HL-60 (cell line): ENCODE results near the gene MINDY1.

Experiments used
- DNase-seq, 2 experiments: peaks; one replicate each; pipeline ENCODE4 v3.0.0-alpha.2; 2010 to 2020; ENCODE audit warnings: low read depth in 1 of 2, low spot score in 1 of 2
- H3K27ac ChIP-seq: fragments of 250-450 bp; sonication (Bioruptor Pico); replicated peaks from 2 replicates; pipeline ENCODE4 v1.5.1; 2020; ENCODE audit warnings: mild to moderate bottlenecking, moderate library complexity
- H3K27me3 ChIP-seq: fragments of 250-450 bp; sonication (Bioruptor Pico); 2 replicates; pipeline ENCODE4 v1.5.1; 2021; ENCODE audit warnings: mild to moderate bottlenecking, moderate library complexity; ENCODE audit not compliant: insufficient read depth, poor library complexity, severe bottlenecking
- H3K4me3 ChIP-seq: replicated peaks from 2 replicates; pipeline ENCODE4 v1.5.1; 2011; ENCODE audit warnings: mild to moderate bottlenecking, control low read depth, low read length; ENCODE audit not compliant: insufficient read depth
- GABPA ChIP-seq: IDR thresholded peaks from 2 replicates; pipeline ENCODE4 v1.6.1; 2012; ENCODE audit warnings: low read depth
- POLR2AphosphoS5 ChIP-seq: IDR thresholded peaks from 2 replicates; pipeline ENCODE4 v1.6.1; 2012; ENCODE audit warnings: low read depth
- REST ChIP-seq: IDR thresholded peaks from 2 replicates; pipeline ENCODE4 v1.6.1; 2012; ENCODE audit warnings: low read depth; ENCODE audit not compliant: insufficient replicate concordance
- SPI1 ChIP-seq: IDR thresholded peaks from 2 replicates; pipeline ENCODE4 v1.6.1; 2012; ENCODE audit warnings: low read depth, mild to moderate bottlenecking, borderline replicate concordance
- TF ChIP-seq, protein P1 (sequence below): IDR thresholded peaks from one replicate; pipeline ENCODE4 v1.5.1; 2011; ENCODE audit warnings: low read length, control low read depth, inconsistent platforms; ENCODE audit not compliant: insufficient read depth

Gene MINDY1

GRCh38 chr1:150969626-150970025 is 37.1 kb downstream of the MINDY1 start:
- no peak overlapping the region for H3K27ac ChIP-seq

DNA sequence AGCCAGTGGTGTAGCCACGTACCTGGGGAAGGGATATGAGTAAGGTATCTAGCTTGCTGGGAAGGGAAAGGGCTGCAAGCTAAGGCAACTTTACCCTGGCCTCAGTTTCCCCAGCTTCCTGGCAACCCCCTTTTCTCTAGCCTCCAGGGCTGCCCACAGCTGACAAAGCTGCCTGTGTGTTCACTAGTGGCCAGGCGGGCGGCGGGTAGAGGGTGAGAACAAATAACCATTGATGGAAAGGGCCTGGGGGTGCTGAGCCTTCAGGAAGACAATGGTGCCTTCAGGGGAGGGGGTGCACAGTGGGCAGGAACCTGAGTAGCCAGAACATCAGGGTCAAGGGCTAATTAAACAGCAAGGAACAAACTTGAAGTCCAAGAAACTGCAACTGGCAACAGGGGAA is 38.2 kb downstream of the MINDY1 start:
- TF ChIP-seq REST (no peak), GABPA (no peak), POLR2AphosphoS5 (no peak), SPI1 (no peak)
- TF ChIP-seq, protein P1, sequence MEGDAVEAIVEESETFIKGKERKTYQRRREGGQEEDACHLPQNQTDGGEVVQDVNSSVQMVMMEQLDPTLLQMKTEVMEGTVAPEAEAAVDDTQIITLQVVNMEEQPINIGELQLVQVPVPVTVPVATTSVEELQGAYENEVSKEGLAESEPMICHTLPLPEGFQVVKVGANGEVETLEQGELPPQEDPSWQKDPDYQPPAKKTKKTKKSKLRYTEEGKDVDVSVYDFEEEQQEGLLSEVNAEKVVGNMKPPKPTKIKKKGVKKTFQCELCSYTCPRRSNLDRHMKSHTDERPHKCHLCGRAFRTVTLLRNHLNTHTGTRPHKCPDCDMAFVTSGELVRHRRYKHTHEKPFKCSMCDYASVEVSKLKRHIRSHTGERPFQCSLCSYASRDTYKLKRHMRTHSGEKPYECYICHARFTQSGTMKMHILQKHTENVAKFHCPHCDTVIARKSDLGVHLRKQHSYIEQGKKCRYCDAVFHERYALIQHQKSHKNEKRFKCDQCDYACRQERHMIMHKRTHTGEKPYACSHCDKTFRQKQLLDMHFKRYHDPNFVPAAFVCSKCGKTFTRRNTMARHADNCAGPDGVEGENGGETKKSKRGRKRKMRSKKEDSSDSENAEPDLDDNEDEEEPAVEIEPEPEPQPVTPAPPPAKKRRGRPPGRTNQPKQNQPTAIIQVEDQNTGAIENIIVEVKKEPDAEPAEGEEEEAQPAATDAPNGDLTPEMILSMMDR: no peak
- no peaks in the 10 kb centered on the region for H3K27me3 ChIP-seq
- DNase-seq: no peak
- H3K4me3 ChIP-seq: no peak overlapping the region
- no peak overlapping the region for H3K27ac ChIP-seq

More at GRCh38 chr1:150969626-150970025, 37.1 kb downstream of the MINDY1 start:
- no peak overlapping the region for H3K4me3 ChIP-seq
- TF ChIP-seq REST (no peak), SPI1 (no peak), POLR2AphosphoS5 (no peak), GABPA (no peak)
- TF ChIP-seq, protein P1: no peak
- no peak for DNase-seq
- no peaks in the 10 kb centered on the region for H3K27me3 ChIP-seq

- Histone ChIP-seq H3K27ac (no peak overlapping the region), H3K27me3 (no peaks in the 10 kb centered on the region), H3K4me3 (no peak overlapping the region)
- DNase-seq: no peak
- TF ChIP-seq SPI1 (no peak), POLR2AphosphoS5 (no peak), REST (no peak), GABPA (no peak)
- TF ChIP-seq, protein P1: no peak
Observed at GRCh38 chr1:150967936-150968335, 38.8 kb downstream of the MINDY1 start.
